Measurements from ENCODE around the gene AGGF1. TPM values are rescaled to one million over a fixed set of nuclear protein-coding genes. Genes with fewer than 3 reads are reported as not detected.

AGGF1 gene
- total RNA-seq = 10 to 100 TPM; 18.0 to 23.4 TPM

GRCh38 chr5:77030097-77031071 is at the start of gene AGGF1:
TSS of gene AGGF1 (plus strand) at chr5:77030404. CDS start at chr5:77030767, 363 bp downstream.

GRCh38 chr5:77086689-77087483 is 56.7 kb downstream of the AGGF1 start, which contains the start of gene ZBED3:
TSS of gene ZBED3 (minus strand) at chr5:77087285. CDS start at chr5:77077878, 9,407 bp downstream.

Small RNAs within 50 kb of the gene (small RNA-seq; reads per million reads assigned to genes)
- 26.6 to 34.2 reads per million in 2 donors for gene SNORA47

Other genes with a start within 250 kb of the AGGF1 start
- gene F2RL1, start 211.4 kb upstream of the AGGF1 start, total RNA-seq = under 1 TPM in 1 of 2 donors, not detected in 1; 0.33 TPM
- not detected for gene S100Z, start 180.4 kb upstream of the AGGF1 start, total RNA-seq
- under 1 TPM in 1 of 2 donors, not detected in 1; 0.67 TPM for gene CRHBP, start 77.4 kb upstream of the AGGF1 start, total RNA-seq
- gene ZBED3, start 56.9 kb downstream of the AGGF1 start, total RNA-seq = 1 to 10 TPM; 2.7 to 2.8 TPM
- gene PDE8B, start 180.3 kb downstream of the AGGF1 start, total RNA-seq = 1 to 10 TPM in 1 of 2 donors, under 1 TPM in 1; under 0.01 to 1.4 TPM